GM19043 (cell line): ENCODE data around the gene CYB561.

ENCODE experiments used
- ATAC-seq: cut with Tn5 transposase; IDR thresholded peaks from one replicate; pipeline ENCODE4 v1.9.1; 2021; ENCODE audit warnings: low read depth; ENCODE audit not compliant: unreplicated experiment

The CYB561 gene

GRCh38 chr17:63445954-63446752, at the start of gene CYB561:
CYB561 (minus strand) TSS chr17:63446306; CDS start chr17:63437547, 8,759 bp downstream.
- peak; percentile 54 for ATAC-seq

GRCh38 chr17:63495491-63495890, 49.4 kb upstream of the CYB561 start:
- no peak for ATAC-seq

GRCh38 chr17:63494300-63494928, 48.3 kb upstream of the CYB561 start:
- ATAC-seq = no peak

GRCh38 chr17:63493411-63493810, 47.3 kb upstream of the CYB561 start:
- no peak for ATAC-seq

GRCh38 chr17:63492940-63493339, 46.8 kb upstream of the CYB561 start:
- ATAC-seq = no peak

- no peak for ATAC-seq
Measured at GRCh38 chr17:63491977-63492618, 46.0 kb upstream of the CYB561 start.

- ATAC-seq = no peak
Measured at GRCh38 chr17:63491413-63491812, 45.3 kb upstream of the CYB561 start.

- no peak for ATAC-seq
Measured at GRCh38 chr17:63490858-63491400, 44.8 kb upstream of the CYB561 start.

- ATAC-seq = no peak
Measured at GRCh38 chr17:63490329-63490728, 44.2 kb upstream of the CYB561 start.

GRCh38 chr17:63489291-63489690, 43.2 kb upstream of the CYB561 start:
- no peak for ATAC-seq

- ATAC-seq = no peak
Measured at GRCh38 chr17:63488851-63489250, 42.7 kb upstream of the CYB561 start.

GRCh38 chr17:63487014-63487339, 40.9 kb upstream of the CYB561 start:
- no peak for ATAC-seq

- no peak for ATAC-seq
Measured at GRCh38 chr17:63486317-63487013, 40.4 kb upstream of the CYB561 start.

GRCh38 chr17:63483655-63484575, 37.8 kb upstream of the CYB561 start:
- ATAC-seq = no peak

- no peak for ATAC-seq
Measured at GRCh38 chr17:63483038-63483437, 36.9 kb upstream of the CYB561 start.

GRCh38 chr17:63482509-63482908, 36.4 kb upstream of the CYB561 start:
- ATAC-seq = no peak

GRCh38 chr17:63481488-63481870, 35.4 kb upstream of the CYB561 start:
- ATAC-seq = no peak

- ATAC-seq = no peak
Measured at GRCh38 chr17:63480826-63481487, 34.9 kb upstream of the CYB561 start.

GRCh38 chr17:63480192-63480784, 34.2 kb upstream of the CYB561 start:
- no peak for ATAC-seq
